K562 (cell line): ENCODE results near the gene FCGR3A. TPM values are rescaled to one million over a fixed set of nuclear protein-coding genes. Genes with fewer than 3 reads are reported as not detected.
"Not testable (repeated sequence)": the region's sequence is repeated elsewhere in the genome, so short reads cannot be mapped to it uniquely, and the experiment has no call there.

Source experiments
- ATAC-seq: fragments of 200-7000 bp; cut with Tn5 transposase; 3 replicates; pipeline ENCODE4 v1.9.1; 2020; ENCODE audit warnings: moderate library complexity
- BruUV-seq: library from RNA; stranded (reverse); fragments of 400-500 nt; replicated peaks from 2 replicates; lab custom pipeline; 2021; lab: Mats Ljungman, UMichigan
- CTCF ChIA-PET: fragments of 300-600 bp; formaldehyde crosslinking; extraction: SDS; loops from one replicate; lab custom pipeline; 2021; ENCODE audit warnings: low intra/inter-chr PET ratio; lab: Yijun Ruan, JAX
- POLR2A ChIA-PET: fragments of 300-600, 350-650 bp; sonication (Branson Sonifier 250); formaldehyde crosslinking; extraction: SDS; loops from one replicate; lab custom pipeline; 2021; ENCODE audit warnings: antibody characterized with exemption, inconsistent platforms; lab: Yijun Ruan, JAX
- DNase-seq, 4 experiments: peaks; one replicate each; pipeline versions ENCODE4 v3.0.0 to v3.0.0-alpha.2; 2011 to 2018; ENCODE audit warnings: low spot score in 3 of 4, mixed read lengths in 3 of 4; ENCODE audit errors: extremely low read depth in 1 of 4
- FAIRE-seq: peaks from 2 replicates; lab custom pipeline; 2011; peaks lifted over from hg19 to GRCh38; lab: Jason Lieb, UNC
- H2AFZ ChIP-seq: 2 replicates; pipeline ENCODE4 v1.6.0; 2011; ENCODE audit warnings: low read depth, low read length, control low read depth, inconsistent platforms
- H3K27ac ChIP-seq: fragments of 200-600 bp; 3 replicates; pipeline ENCODE4 v1.8.0; 2011; ENCODE audit warnings: low read depth, mild to moderate bottlenecking, control low read depth, inconsistent platforms, low read length, moderate library complexity, mixed read lengths; ENCODE audit errors: extremely low read depth
- H3K27me3 ChIP-seq, 2 experiments: fragments of 300-600 bp in 1 of 2; 2 replicates in 1 of 2; 3 replicates in 1 of 2; pipeline versions ENCODE4 v1.6.0 to v1.8.0; 2011; ENCODE audit warnings: inconsistent platforms in 2 of 2, low read length in 2 of 2, mild to moderate bottlenecking in 1 of 2, mixed read lengths in 1 of 2, moderate library complexity in 1 of 2; ENCODE audit not compliant: control insufficient read depth in 2 of 2, insufficient read depth in 2 of 2
- H3K36me3 ChIP-seq: fragments of 300-600 bp; 3 replicates; pipeline ENCODE4 v1.8.0; 2011; ENCODE audit warnings: mild to moderate bottlenecking, low read length, inconsistent platforms; ENCODE audit not compliant: control insufficient read depth, insufficient read depth
- H3K4me1 ChIP-seq, 2 experiments: fragments of 200-600 bp in 1 of 2; replicated peaks in 1 of 2; 2 replicates in 1 of 2; 3 replicates in 1 of 2; pipeline versions ENCODE4 v1.5.1 to v1.8.0; 2011; ENCODE audit warnings: inconsistent platforms in 2 of 2, low read length in 2 of 2, mild to moderate bottlenecking in 1 of 2, mixed read lengths in 1 of 2, moderate library complexity in 1 of 2; ENCODE audit not compliant: control insufficient read depth in 2 of 2, insufficient read depth in 2 of 2
- H3K4me2 ChIP-seq: 2 replicates; pipeline ENCODE4 v1.6.1; 2011; ENCODE audit warnings: low read length, control low read depth, inconsistent platforms, mixed read lengths; ENCODE audit not compliant: insufficient read depth
- H3K4me3 ChIP-seq: fragments of 200-600 bp; sonication (generic), shearing (Covaris generic); 2 replicates; pipeline ENCODE4 v1.5.1; 2016; ENCODE audit warnings: control low read depth, inconsistent platforms
- H3K79me2 ChIP-seq: fragments of 200-600 bp; 3 replicates; pipeline ENCODE4 v1.8.0; 2011; ENCODE audit warnings: low read length, inconsistent platforms; ENCODE audit not compliant: control insufficient read depth, insufficient read depth
- H3K9ac ChIP-seq, 2 experiments: 2 replicates each; pipeline versions ENCODE4 v1.6.0 to v1.6.1; 2011; ENCODE audit warnings: low read depth in 2 of 2, low read length in 2 of 2, control low read depth in 1 of 2, inconsistent platforms in 1 of 2, mild to moderate bottlenecking in 1 of 2, mixed read lengths in 1 of 2; ENCODE audit not compliant: insufficient read depth in 1 of 2
- H3K9me1 ChIP-seq: one replicate; pipeline ENCODE4 v1.6.0; 2011; ENCODE audit warnings: inconsistent platforms, mild to moderate bottlenecking, low read length, moderate library complexity; ENCODE audit not compliant: control insufficient read depth, insufficient read depth
- H3K9me3 ChIP-seq: replicated peaks from 2 replicates; pipeline ENCODE4 v1.5.1; 2011; ENCODE audit warnings: low read depth, low read length, inconsistent platforms; ENCODE audit not compliant: control insufficient read depth, insufficient read depth
- H4K20me1 ChIP-seq: replicated peaks from 2 replicates; pipeline ENCODE4 v1.6.1; 2011; ENCODE audit warnings: low read length, inconsistent platforms, mixed read lengths; ENCODE audit not compliant: control insufficient read depth, insufficient read depth
- FOXK2 ChIP-seq, 2 experiments: fragments of 450-650 bp; IDR thresholded peaks in 1 of 2; conservative IDR thresholded peaks in 1 of 2; 2 replicates each; pipeline ENCODE4 v1.6.1; 2016; ENCODE audit warnings: low read depth in 2 of 2, mild to moderate bottlenecking in 1 of 2
- WGBS: fragments of 100-300 bp; shearing (Covaris generic); methylation state at CpG from one replicate; pipeline ENCODE4 v1.1.6; 2016; ENCODE audit warnings: low coverage, mixed read lengths; ENCODE audit not compliant: insufficient coverage; ENCODE audit errors: missing lambda C conversion rate; 5-methylcytosine and 5-hydroxymethylcytosine counted together
- in situ Hi-C: fragments of 300-500 bp; cut with MboI; formaldehyde crosslinking; loops from 4 replicates; pipeline ENCODE4 v1.15.0; 2018; ENCODE audit warnings: inconsistent platforms, mixed read lengths
- intact Hi-C: fragments of 100-400 bp; cut with micrococcal nuclease; formaldehyde crosslinking; loops from 2 replicates; pipeline ENCODE4 v1.14.2; 2022
- polyA plus RNA-seq, 8 experiments: library from polyadenylated mRNA; depleted of rRNA in 4 of 8; stranded (reverse) in 5 of 8; unstranded in 3 of 8; fragments of >200 nt; fragmentation: Nextera tagmentation in 2 of 8; fragmentation: Illumina TruSeq in 1 of 8; extraction: Ambion mirVana in 2 of 8; extraction: Trizol in 1 of 8; gene quantifications; 2 replicates each; pipeline versions ENCODE4 v1.2.1 to v1.2.3, GENCODE V29; 2011 to 2014; ENCODE audit warnings: inconsistent platforms in 1 of 8, missing spikeins in 1 of 8
- total RNA-seq, 7 experiments: library from RNA; depleted of rRNA in 6 of 7; stranded (reverse); fragments of >200 nt in 6 of 7; fragmentation: Illumina TruSeq in 2 of 7; extraction: Trizol in 2 of 7; gene quantifications; 2 replicates each; pipeline versions ENCODE4 v1.2.1 to v1.2.3, GENCODE V29; 2011 to 2021; ENCODE audit warnings: low replicate concordance in 1 of 7
- TF ChIP-seq, protein P1 (sequence below), 2 experiments: fragments of 450-650 bp in 1 of 2; sonication (generic) in 1 of 2; formaldehyde crosslinking in 1 of 2; IDR thresholded peaks; 2 replicates each; pipeline versions ENCODE4 v1.7.1 to v1.9.0; 2016 to 2022; ENCODE audit warnings: inconsistent platforms in 1 of 2, mild to moderate bottlenecking in 1 of 2, missing genetic modification reagents in 1 of 2
- TF ChIP-seq, protein P2 (sequence below): fragments of 450-650 bp; IDR thresholded peaks from 2 replicates; pipeline ENCODE4 v1.6.1; 2017; ENCODE audit warnings: antibody characterized with exemption, mild to moderate bottlenecking

Gene FCGR3A
- total and polyA plus RNA-seq, 9 of the 15 experiments (the other 6 are each of a cell fraction or from before 2014, with no cell fraction given): 0.04 to 0.29 (median 0.14) TPM; not detected in 3

DNA sequence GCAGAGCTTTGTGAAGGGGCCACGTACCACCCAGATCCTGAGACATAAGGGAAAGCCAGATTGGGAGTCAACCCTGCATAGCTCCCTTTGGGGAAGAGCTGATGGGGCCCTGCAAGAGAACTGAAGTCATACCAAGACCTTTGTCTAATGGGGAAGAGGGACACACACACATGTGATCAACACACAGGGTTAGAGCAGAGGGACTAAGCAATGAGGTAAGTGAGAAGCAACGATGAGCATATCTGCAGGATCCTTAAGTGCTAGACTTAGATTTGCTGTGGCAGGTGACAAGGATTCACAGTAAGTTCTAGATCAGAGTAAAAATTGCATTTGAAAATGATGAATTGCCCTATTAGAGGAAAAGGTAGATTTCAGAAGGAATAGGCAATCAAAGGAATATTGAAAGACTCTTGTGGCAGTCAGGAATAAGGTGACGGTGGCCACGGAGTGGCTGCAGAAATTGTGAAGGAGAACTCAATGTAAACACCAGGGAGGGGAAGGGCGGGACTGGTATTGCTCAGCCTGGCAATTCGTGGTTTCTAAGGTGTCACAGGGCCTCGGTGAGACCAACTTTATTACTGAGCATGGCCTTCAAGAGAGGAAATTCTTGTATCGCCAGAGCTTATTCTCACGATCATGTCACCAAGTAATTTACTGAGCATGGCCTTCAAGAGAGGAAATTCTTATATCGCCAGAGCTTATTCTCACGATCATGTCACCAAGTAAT lies 4.5 kb downstream of the FCGR3A start:
- POLR2A ChIA-PET, H3K27ac ChIP-seq, ATAC-seq, H4K20me1 ChIP-seq, H3K9me3 ChIP-seq, H3K9me1 ChIP-seq, H3K9ac ChIP-seq, in situ Hi-C loops, H3K4me2 ChIP-seq, intact Hi-C loops, CTCF ChIA-PET, H3K79me2 ChIP-seq, BruUV-seq, H3K36me3 ChIP-seq, H3K27me3 ChIP-seq, H3K4me3 ChIP-seq, FAIRE-seq, DNase-seq: not testable (repeated sequence)
- peaks cover 0 to 18% of the 10 kb centered on the region in 2 experiments; a peak in 4 of 5 replicates for H3K4me1 ChIP-seq
- H2AFZ ChIP-seq: peak overlapping the region; percentile 68
- TF ChIP-seq, protein P1, sequence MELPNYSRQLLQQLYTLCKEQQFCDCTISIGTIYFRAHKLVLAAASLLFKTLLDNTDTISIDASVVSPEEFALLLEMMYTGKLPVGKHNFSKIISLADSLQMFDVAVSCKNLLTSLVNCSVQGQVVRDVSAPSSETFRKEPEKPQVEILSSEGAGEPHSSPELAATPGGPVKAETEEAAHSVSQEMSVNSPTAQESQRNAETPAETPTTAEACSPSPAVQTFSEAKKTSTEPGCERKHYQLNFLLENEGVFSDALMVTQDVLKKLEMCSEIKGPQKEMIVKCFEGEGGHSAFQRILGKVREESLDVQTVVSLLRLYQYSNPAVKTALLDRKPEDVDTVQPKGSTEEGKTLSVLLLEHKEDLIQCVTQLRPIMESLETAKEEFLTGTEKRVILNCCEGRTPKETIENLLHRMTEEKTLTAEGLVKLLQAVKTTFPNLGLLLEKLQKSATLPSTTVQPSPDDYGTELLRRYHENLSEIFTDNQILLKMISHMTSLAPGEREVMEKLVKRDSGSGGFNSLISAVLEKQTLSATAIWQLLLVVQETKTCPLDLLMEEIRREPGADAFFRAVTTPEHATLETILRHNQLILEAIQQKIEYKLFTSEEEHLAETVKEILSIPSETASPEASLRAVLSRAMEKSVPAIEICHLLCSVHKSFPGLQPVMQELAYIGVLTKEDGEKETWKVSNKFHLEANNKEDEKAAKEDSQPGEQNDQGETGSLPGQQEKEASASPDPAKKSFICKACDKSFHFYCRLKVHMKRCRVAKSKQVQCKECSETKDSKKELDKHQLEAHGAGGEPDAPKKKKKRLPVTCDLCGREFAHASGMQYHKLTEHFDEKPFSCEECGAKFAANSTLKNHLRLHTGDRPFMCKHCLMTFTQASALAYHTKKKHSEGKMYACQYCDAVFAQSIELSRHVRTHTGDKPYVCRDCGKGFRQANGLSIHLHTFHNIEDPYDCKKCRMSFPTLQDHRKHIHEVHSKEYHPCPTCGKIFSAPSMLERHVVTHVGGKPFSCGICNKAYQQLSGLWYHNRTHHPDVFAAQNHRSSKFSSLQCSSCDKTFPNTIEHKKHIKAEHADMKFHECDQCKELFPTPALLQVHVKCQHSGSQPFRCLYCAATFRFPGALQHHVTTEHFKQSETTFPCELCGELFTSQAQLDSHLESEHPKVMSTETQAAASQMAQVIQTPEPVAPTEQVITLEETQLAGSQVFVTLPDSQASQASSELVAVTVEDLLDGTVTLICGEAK (IDR thresholded peaks at IDR 0.05): 0 out of 2 replicates have a peak, but pooled peaks have one; percentile 25
- TF ChIP-seq, protein P1 (CRISPR knock-in tag; IDR thresholded peaks at IDR 0.05): not testable (repeated sequence)
- TF ChIP-seq FOXK2 (conservative IDR thresholded peaks at IDR 0.05 in 1 of 2, IDR thresholded peaks at IDR 0.05 in 1 of 2; ENCODE audit: low read depth in 2 of 2): 0 out of 4 replicates have a peak, but pooled peaks of 1 of the 2 experiments have one; percentile 36
- TF ChIP-seq, protein P2, sequence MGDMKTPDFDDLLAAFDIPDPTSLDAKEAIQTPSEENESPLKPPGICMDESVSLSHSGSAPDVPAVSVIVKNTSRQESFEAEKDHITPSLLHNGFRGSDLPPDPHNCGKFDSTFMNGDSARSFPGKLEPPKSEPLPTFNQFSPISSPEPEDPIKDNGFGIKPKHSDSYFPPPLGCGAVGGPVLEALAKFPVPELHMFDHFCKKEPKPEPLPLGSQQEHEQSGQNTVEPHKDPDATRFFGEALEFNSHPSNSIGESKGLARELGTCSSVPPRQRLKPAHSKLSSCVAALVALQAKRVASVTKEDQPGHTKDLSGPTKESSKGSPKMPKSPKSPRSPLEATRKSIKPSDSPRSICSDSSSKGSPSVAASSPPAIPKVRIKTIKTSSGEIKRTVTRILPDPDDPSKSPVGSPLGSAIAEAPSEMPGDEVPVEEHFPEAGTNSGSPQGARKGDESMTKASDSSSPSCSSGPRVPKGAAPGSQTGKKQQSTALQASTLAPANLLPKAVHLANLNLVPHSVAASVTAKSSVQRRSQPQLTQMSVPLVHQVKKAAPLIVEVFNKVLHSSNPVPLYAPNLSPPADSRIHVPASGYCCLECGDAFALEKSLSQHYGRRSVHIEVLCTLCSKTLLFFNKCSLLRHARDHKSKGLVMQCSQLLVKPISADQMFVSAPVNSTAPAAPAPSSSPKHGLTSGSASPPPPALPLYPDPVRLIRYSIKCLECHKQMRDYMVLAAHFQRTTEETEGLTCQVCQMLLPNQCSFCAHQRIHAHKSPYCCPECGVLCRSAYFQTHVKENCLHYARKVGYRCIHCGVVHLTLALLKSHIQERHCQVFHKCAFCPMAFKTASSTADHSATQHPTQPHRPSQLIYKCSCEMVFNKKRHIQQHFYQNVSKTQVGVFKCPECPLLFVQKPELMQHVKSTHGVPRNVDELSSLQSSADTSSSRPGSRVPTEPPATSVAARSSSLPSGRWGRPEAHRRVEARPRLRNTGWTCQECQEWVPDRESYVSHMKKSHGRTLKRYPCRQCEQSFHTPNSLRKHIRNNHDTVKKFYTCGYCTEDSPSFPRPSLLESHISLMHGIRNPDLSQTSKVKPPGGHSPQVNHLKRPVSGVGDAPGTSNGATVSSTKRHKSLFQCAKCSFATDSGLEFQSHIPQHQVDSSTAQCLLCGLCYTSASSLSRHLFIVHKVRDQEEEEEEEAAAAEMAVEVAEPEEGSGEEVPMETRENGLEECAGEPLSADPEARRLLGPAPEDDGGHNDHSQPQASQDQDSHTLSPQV: 0 out of 2 replicates have a peak, but pooled peaks have one; percentile 33
- 49% methylated on average over 10 of the region's 11 CpGs for WGBS
